Endodermal cell (in vitro differentiated cells): ENCODE measurements around the gene COX4I2. TPM values are rescaled to one million over a fixed set of nuclear protein-coding genes. Genes with fewer than 3 reads are reported as not detected.

Experiments
- DNase-seq: peaks from one replicate; pipeline ENCODE4 v3.0.0-alpha.2; 2017
- H3K27ac ChIP-seq: 2 replicates; pipeline ENCODE4 v1.5.1; 2013; ENCODE audit warnings: mild to moderate bottlenecking, low read depth, low read length, moderate library complexity
- H3K27me3 ChIP-seq: 2 replicates; pipeline ENCODE4 v1.6.1; 2013; ENCODE audit warnings: mild to moderate bottlenecking, low read length, moderate library complexity; ENCODE audit not compliant: insufficient read depth, control insufficient read depth, poor library complexity, severe bottlenecking
- H3K36me3 ChIP-seq: 2 replicates; pipeline ENCODE4 v1.7.0; 2013; ENCODE audit warnings: mild to moderate bottlenecking, low read length, moderate library complexity; ENCODE audit not compliant: control insufficient read depth, insufficient read depth
- H3K4me1 ChIP-seq: one replicate; pipeline ENCODE4 v1.7.0; 2013; ENCODE audit warnings: low read length; ENCODE audit not compliant: control insufficient read depth, insufficient read depth
- H3K4me3 ChIP-seq: 2 replicates; pipeline ENCODE4 v1.5.1; 2013; ENCODE audit warnings: mild to moderate bottlenecking, low read length, moderate library complexity
- H3K9ac ChIP-seq: 2 replicates; pipeline ENCODE4 v1.6.1; 2013; ENCODE audit warnings: mild to moderate bottlenecking, low read length, moderate library complexity; ENCODE audit not compliant: poor library complexity, severe bottlenecking; ENCODE audit errors: extremely low read depth
- H3K9me3 ChIP-seq: 2 replicates; pipeline ENCODE4 v1.6.1; 2013; ENCODE audit warnings: mild to moderate bottlenecking, low read length, moderate library complexity; ENCODE audit not compliant: control insufficient read depth
- H3K27ac Mint-ChIP-seq: 2 replicates; pipeline ENCODE4 v1.8.0; 2020; ENCODE audit warnings: mixed read lengths
- H3K27me3 Mint-ChIP-seq: 2 replicates; pipeline ENCODE4 v1.8.0; 2021; ENCODE audit warnings: mild to moderate bottlenecking, mixed read lengths; ENCODE audit not compliant: insufficient read depth
- H3K36me3 Mint-ChIP-seq: 2 replicates; pipeline ENCODE4 v1.8.0; 2020; ENCODE audit warnings: low read depth, mixed read lengths
- H3K4me1 Mint-ChIP-seq: 2 replicates; pipeline ENCODE4 v1.8.0; 2020; ENCODE audit warnings: mixed read lengths
- H3K4me3 Mint-ChIP-seq: 2 replicates; pipeline ENCODE4 v1.8.0; 2020; ENCODE audit warnings: mild to moderate bottlenecking, moderate library complexity, mixed read lengths
- H3K9me3 Mint-ChIP-seq: 2 replicates; pipeline ENCODE4 v1.8.0; 2020; ENCODE audit warnings: mild to moderate bottlenecking, mixed read lengths
- CTCF ChIP-seq: fragments of 200-600 bp; sonication (generic); conservative IDR thresholded peaks from 2 replicates; pipeline ENCODE4 v1.5.0; 2021; ENCODE audit warnings: antibody characterized with exemption, mild to moderate bottlenecking
- whole genome bisulfite sequencing, 2 experiments: methylation state at CpG; one replicate each; pipeline versions ENCODE4 v1.1.5 to v1.1.7; 2013; ENCODE audit warnings: missing lambda C conversion rate in 2 of 2, mixed read lengths in 1 of 2; ENCODE audit not compliant: insufficient coverage in 1 of 2, insufficient read length in 1 of 2; 5-methylcytosine and 5-hydroxymethylcytosine counted together
- total RNA-seq, 2 donors: library from RNA; stranded (reverse); fragmentation: NEBNext Ultra II Directional in 1 of 2; extraction: Animal tissue kit (Norgen Biotek cat#: 25700) in 1 of 2; gene quantifications; 2 replicates in 1 of 2; 3 replicates in 1 of 2; pipeline ENCODE4 v1.2.1, GENCODE V29; 2021

COX4I2 gene
- total RNA-seq, 2 donors from 2014 or later = not detected

GRCh38 chr20:31638317-31638716 is 605 bp downstream of the COX4I2 start:
- H3K4me1 Mint-ChIP-seq = peaks cover 2% of the 10 kb centered on the region
- H3K9me3 ChIP-seq = no peaks in the 10 kb centered on the region
- H3K27ac ChIP-seq = no peak overlapping the region
- no peak overlapping the region for H3K4me3 Mint-ChIP-seq
- H3K27me3 Mint-ChIP-seq = peaks cover 8% of the 10 kb centered on the region
- 85 to 90% methylated on average over 3 to 4 of the region's 4 CpGs for WGBS, 2 experiments
- H3K27ac Mint-ChIP-seq = no peak overlapping the region
- H3K36me3 Mint-ChIP-seq = no peaks in the 10 kb centered on the region
- DNase-seq = no peak
- no peak for TF ChIP-seq CTCF
- H3K27me3 ChIP-seq = no peaks in the 10 kb centered on the region
- no peaks in the 10 kb centered on the region for H3K36me3 ChIP-seq
- H3K9ac ChIP-seq = no peak overlapping the region
- no peaks in the 10 kb centered on the region for H3K4me1 ChIP-seq
- H3K9me3 Mint-ChIP-seq = no peaks in the 10 kb centered on the region
- H3K4me3 ChIP-seq = no peak overlapping the region

GRCh38 chr20:31638816-31639215 is 1.1 kb downstream of the COX4I2 start:
- Mint-ChIP-seq H3K36me3 (no peaks in the 10 kb centered on the region), H3K27me3 (peaks cover 8% of the 10 kb centered on the region)

GRCh38 chr20:31640259-31640658 is 2.5 kb downstream of the COX4I2 start:
- H3K27me3 Mint-ChIP-seq = peaks cover 8% of the 10 kb centered on the region
- H3K36me3 Mint-ChIP-seq = no peaks in the 10 kb centered on the region
- no peak overlapping the region for H3K4me3 Mint-ChIP-seq
- H3K36me3 ChIP-seq = no peaks in the 10 kb centered on the region
- WGBS, 2 experiments = 80 to 93% methylated on average over 1 to 3 of the region's 3 CpGs
- H3K27ac Mint-ChIP-seq = no peak overlapping the region
- H3K9me3 Mint-ChIP-seq = no peaks in the 10 kb centered on the region
- TF ChIP-seq CTCF = no peak
- no peak for DNase-seq
- H3K4me1 Mint-ChIP-seq = peaks cover 2% of the 10 kb centered on the region
- no peaks in the 10 kb centered on the region for H3K4me1 ChIP-seq
- no peak overlapping the region for H3K9ac ChIP-seq
- no peaks in the 10 kb centered on the region for H3K27me3 ChIP-seq
- H3K9me3 ChIP-seq = no peaks in the 10 kb centered on the region
- no peak overlapping the region for H3K4me3 ChIP-seq
- no peak overlapping the region for H3K27ac ChIP-seq

More at GRCh38 chr20:31638816-31639215, 1.1 kb downstream of the COX4I2 start:
- H3K9ac ChIP-seq = no peak overlapping the region
- Mint-ChIP-seq H3K4me1 (peaks cover 2% of the 10 kb centered on the region), H3K4me3 (no peak overlapping the region), H3K27ac (no peak overlapping the region), H3K9me3 (no peaks in the 10 kb centered on the region)
- no peak for TF ChIP-seq CTCF
- H3K27ac ChIP-seq = no peak overlapping the region
- WGBS, 2 experiments = 95% methylated on average over 4 of the region's 4 CpGs; no CpG with 5 or more reads in 1 of the 2 experiments
- H3K4me1 ChIP-seq = no peaks in the 10 kb centered on the region
- no peaks in the 10 kb centered on the region for H3K36me3 ChIP-seq
- no peaks in the 10 kb centered on the region for H3K9me3 ChIP-seq
- H3K27me3 ChIP-seq = no peaks in the 10 kb centered on the region
- no peak overlapping the region for H3K4me3 ChIP-seq
- DNase-seq = no peak
